HEK293 (cell line): Measurements from ENCODE around the gene SAMHD1.

ENCODE experiments used
- CTCF ChIA-PET: fragments of 350-600 bp; formaldehyde crosslinking; extraction: SDS; loops from one replicate; lab custom pipeline; 2021; ENCODE audit warnings: antibody characterized with exemption; lab: Yijun Ruan, JAX
- POLR2A ChIA-PET: fragments of 300-600 bp; formaldehyde crosslinking; extraction: SDS; loops from one replicate; lab custom pipeline; 2020; ENCODE audit warnings: antibody characterized with exemption, inconsistent platforms; lab: Yijun Ruan, JAX
- H3K27ac ChIP-seq: fragments of 200-500 bp; sonication (Bioruptor generic); 2 replicates; pipeline ENCODE4 v1.5.1; 2014; ENCODE audit warnings: low read depth, low read length, control low read depth, inconsistent platforms; ENCODE audit errors: extremely low read depth
- H3K36me3 ChIP-seq, 2 experiments: fragments of 200-500 bp in 1 of 2; sonication (Bioruptor generic) in 1 of 2; 1 replicate in 1 of 2; 2 replicates in 1 of 2; pipeline ENCODE4 v1.5.1; 2014 to 2017; ENCODE audit warnings: inconsistent platforms in 2 of 2, low read length in 2 of 2; ENCODE audit not compliant: control insufficient read depth in 2 of 2, insufficient read depth in 1 of 2
- H3K4me1 ChIP-seq: fragments of 200-500 bp; sonication (Bioruptor generic); 2 replicates; pipeline ENCODE4 v1.5.1; 2014; ENCODE audit warnings: mild to moderate bottlenecking, low read length, inconsistent platforms; ENCODE audit not compliant: control insufficient read depth, insufficient read depth
- H3K4me3 ChIP-seq: 2 replicates; pipeline ENCODE4 v1.5.1; 2011; ENCODE audit warnings: low read depth, mild to moderate bottlenecking, control low read depth, low read length, moderate library complexity
- H3K9me3 ChIP-seq: fragments of 200-500 bp; sonication (Bioruptor generic); 2 replicates; pipeline ENCODE4 v1.5.1; 2014; ENCODE audit warnings: low read depth, low read length, inconsistent platforms; ENCODE audit not compliant: control insufficient read depth, insufficient read depth
- HOXC10 ChIP-seq: sonication (generic); formaldehyde crosslinking; IDR thresholded peaks from 2 replicates; pipeline ENCODE4 v1.8.1; 2023; ENCODE audit warnings: mild to moderate bottlenecking, missing genetic modification reagents
- OSR2 ChIP-seq: fragments of 450-650 bp; formaldehyde crosslinking; IDR thresholded peaks from 2 replicates; pipeline ENCODE4 v1.5.1; 2016; ENCODE audit warnings: missing biosample characterization, missing genetic modification characterization
- ZBTB48 ChIP-seq: fragments of 450-650 bp; formaldehyde crosslinking; IDR thresholded peaks from 2 replicates; pipeline ENCODE4 v1.5.1; 2016; ENCODE audit warnings: missing biosample characterization, missing genetic modification characterization
- ZBTB6 ChIP-seq: fragments of 450-650 bp; formaldehyde crosslinking; IDR thresholded peaks from 2 replicates; pipeline ENCODE4 v1.5.1; 2017; ENCODE audit warnings: missing biosample characterization, missing genetic modification characterization
- ZIC2 ChIP-seq: fragments of 450-650 bp; formaldehyde crosslinking; IDR thresholded peaks from 2 replicates; pipeline ENCODE4 v1.5.1; 2016; ENCODE audit warnings: missing biosample characterization, missing genetic modification characterization
- ZNF132 ChIP-seq: fragments of 450-650 bp; formaldehyde crosslinking; IDR thresholded peaks from 2 replicates; pipeline ENCODE4 v1.5.1; 2017; ENCODE audit warnings: missing biosample characterization, missing genetic modification characterization, borderline replicate concordance
- ZNF146 ChIP-seq: fragments of 450-650 bp; formaldehyde crosslinking; IDR thresholded peaks from 2 replicates; pipeline ENCODE4 v1.5.1; 2016; ENCODE audit warnings: missing biosample characterization, missing genetic modification characterization
- ZNF341 ChIP-seq: fragments of 450-650 bp; formaldehyde crosslinking; IDR thresholded peaks from 2 replicates; pipeline ENCODE4; 2016; ENCODE audit warnings: low read depth, missing biosample characterization, missing genetic modification characterization
- ZNF548 ChIP-seq: fragments of 450-650 bp; formaldehyde crosslinking; IDR thresholded peaks from 2 replicates; pipeline ENCODE4 v1.5.1; 2016; ENCODE audit warnings: missing biosample characterization, missing genetic modification characterization
- ZNF561 ChIP-seq: fragments of 450-650 bp; IDR thresholded peaks from 2 replicates; pipeline ENCODE4 v1.5.1; 2018; ENCODE audit warnings: missing biosample characterization, missing genetic modification characterization, borderline replicate concordance
- ZNF623 ChIP-seq: fragments of 450-650 bp; formaldehyde crosslinking; IDR thresholded peaks from 2 replicates; pipeline ENCODE4 v1.5.1; 2016; ENCODE audit warnings: missing biosample characterization, missing genetic modification characterization
- ZNF792 ChIP-seq: fragments of 450-650 bp; formaldehyde crosslinking; IDR thresholded peaks from 2 replicates; pipeline ENCODE4 v1.5.1; 2016; ENCODE audit warnings: missing biosample characterization, missing genetic modification characterization
- TF ChIP-seq, protein P1 (sequence below): fragments of 450-650 bp; IDR thresholded peaks from 2 replicates; pipeline ENCODE4 v1.5.1; 2018; ENCODE audit warnings: missing biosample characterization, mild to moderate bottlenecking, missing genetic modification characterization
- TF ChIP-seq, protein P2 (sequence below): fragments of 450-650 bp; IDR thresholded peaks from 2 replicates; pipeline ENCODE4 v1.5.1; 2018; ENCODE audit warnings: missing biosample characterization, missing genetic modification characterization

The SAMHD1 gene

GRCh38 chr20:36872852-36873251 is 78.7 kb downstream of the SAMHD1 start:
- H3K4me3 ChIP-seq, result no peak overlapping the region
- no peaks in the 10 kb centered on the region for H3K4me1 ChIP-seq
- ChIA-PET POLR2A (no interaction called here), CTCF (interaction anchor here (1.0 to 1.5 kb wide), 3 partner anchors 14 to 99 kb away, joined by 4 to 5 read pairs (median 5); no protein-coding TSS in a partner anchor)
- H3K27ac ChIP-seq, result no peak overlapping the region
- no peaks in the 10 kb centered on the region for H3K9me3 ChIP-seq
- TF ChIP-seq HOXC10 (CRISPR knock-in tag) (no peak), ZNF561 (tag by site-specific recombination) (no peak), ZNF132 (tag by site-specific recombination) (no peak), ZNF792 (no peak), ZIC2 (tag by site-specific recombination) (peak; percentile 70), ZNF146 (tag by site-specific recombination) (no peak), ZNF623 (tag by site-specific recombination) (no peak), ZBTB48 (tag by site-specific recombination) (0 out of 2 replicates have a peak, but pooled peaks have one; percentile 21), ZNF341 (tag by site-specific recombination) (0 out of 2 replicates have a peak, but pooled peaks have one; percentile 9), ZBTB6 (tag by site-specific recombination) (no peak)
- TF ChIP-seq, protein P1, sequence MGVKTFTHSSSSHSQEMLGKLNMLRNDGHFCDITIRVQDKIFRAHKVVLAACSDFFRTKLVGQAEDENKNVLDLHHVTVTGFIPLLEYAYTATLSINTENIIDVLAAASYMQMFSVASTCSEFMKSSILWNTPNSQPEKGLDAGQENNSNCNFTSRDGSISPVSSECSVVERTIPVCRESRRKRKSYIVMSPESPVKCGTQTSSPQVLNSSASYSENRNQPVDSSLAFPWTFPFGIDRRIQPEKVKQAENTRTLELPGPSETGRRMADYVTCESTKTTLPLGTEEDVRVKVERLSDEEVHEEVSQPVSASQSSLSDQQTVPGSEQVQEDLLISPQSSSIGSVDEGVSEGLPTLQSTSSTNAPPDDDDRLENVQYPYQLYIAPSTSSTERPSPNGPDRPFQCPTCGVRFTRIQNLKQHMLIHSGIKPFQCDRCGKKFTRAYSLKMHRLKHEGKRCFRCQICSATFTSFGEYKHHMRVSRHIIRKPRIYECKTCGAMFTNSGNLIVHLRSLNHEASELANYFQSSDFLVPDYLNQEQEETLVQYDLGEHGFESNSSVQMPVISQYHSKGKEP (tag by site-specific recombination), result no peak
- TF ChIP-seq, protein P2, sequence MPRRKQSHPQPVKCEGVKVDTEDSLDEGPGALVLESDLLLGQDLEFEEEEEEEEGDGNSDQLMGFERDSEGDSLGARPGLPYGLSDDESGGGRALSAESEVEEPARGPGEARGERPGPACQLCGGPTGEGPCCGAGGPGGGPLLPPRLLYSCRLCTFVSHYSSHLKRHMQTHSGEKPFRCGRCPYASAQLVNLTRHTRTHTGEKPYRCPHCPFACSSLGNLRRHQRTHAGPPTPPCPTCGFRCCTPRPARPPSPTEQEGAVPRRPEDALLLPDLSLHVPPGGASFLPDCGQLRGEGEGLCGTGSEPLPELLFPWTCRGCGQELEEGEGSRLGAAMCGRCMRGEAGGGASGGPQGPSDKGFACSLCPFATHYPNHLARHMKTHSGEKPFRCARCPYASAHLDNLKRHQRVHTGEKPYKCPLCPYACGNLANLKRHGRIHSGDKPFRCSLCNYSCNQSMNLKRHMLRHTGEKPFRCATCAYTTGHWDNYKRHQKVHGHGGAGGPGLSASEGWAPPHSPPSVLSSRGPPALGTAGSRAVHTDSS (tag by site-specific recombination), result no peak
- H3K36me3 ChIP-seq, result no peaks in the 10 kb centered on the region

DNA sequence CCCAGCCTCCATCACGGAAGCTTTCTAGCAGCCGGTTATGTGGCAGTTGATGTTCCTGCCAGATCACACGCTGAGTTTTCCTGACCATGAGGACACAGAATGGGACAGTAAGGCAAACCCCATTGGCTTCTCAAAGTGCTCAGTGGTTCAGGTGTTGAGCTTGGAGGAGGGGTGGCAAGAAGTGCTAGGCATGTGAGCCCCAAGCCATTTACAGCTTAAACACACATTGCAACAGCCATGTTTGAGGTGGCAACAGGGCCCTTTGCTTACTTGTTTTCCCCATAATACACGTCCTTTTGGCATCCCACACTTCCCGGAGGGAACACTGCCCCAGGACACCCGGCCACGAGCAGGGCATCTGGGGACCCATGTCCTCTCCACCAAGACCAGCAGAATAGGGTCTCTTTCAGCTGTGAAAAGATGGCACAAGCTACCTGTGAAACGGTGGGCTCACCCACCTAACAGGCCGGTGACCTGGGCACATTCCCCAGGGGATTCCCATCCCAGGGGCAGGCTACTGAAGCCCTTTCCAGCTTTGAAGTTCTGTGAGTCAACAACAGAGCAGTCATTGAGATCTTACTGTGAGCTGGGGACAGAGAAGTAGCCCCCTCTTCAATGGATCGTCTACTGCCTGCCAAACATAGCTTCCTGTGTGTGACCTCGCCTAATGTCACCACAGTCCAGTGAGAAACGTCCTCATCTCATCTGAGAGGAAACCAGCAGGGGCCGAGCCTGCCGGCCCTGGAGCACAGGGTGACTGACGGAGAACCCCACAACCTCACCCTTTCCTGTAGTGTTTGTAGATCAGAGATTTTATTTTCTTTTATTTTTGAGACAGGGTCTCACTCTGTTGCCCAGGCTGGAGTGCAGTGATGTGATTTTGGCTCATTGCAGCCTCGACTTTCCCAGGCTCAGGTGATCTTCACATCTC is 79.6 kb downstream of the SAMHD1 start:
- Histone ChIP-seq H3K27ac (no peak overlapping the region), H3K9me3 (no peaks in the 10 kb centered on the region), H3K36me3 (no peaks in the 10 kb centered on the region), H3K4me3 (no peak overlapping the region), H3K4me1 (no peaks in the 10 kb centered on the region)
- TF ChIP-seq OSR2 (tag by site-specific recombination) (0 out of 2 replicates have a peak, but pooled peaks have one; percentile 15), ZNF548 (tag by site-specific recombination) (no peak)
- CTCF ChIA-PET, result interaction anchor here (0.7 to 1.3 kb wide), 5 partner anchors 11 to 98 kb away, joined by 3 to 5 read pairs (median 4); no protein-coding TSS in a partner anchor
- POLR2A ChIA-PET, result interaction anchor here (0.6 kb wide), 1 partner anchor 1206 kb away, joined by 3 read pairs; no protein-coding TSS in a partner anchor
